Loucy (cell line): ENCODE measurements around the gene CACNB3.

Experiments used
- H2AFZ ChIP-seq: fragments of 200-600 bp; sonication (generic); 2 replicates; pipeline ENCODE4 v1.6.0; 2016; ENCODE audit warnings: antibody characterized with exemption, mild to moderate bottlenecking, low read length, moderate library complexity
- H3F3A ChIP-seq: fragments of 200-600 bp; 2 replicates; pipeline ENCODE4 v1.6.0; 2016; ENCODE audit warnings: antibody characterized with exemption, low read depth, mild to moderate bottlenecking
- H3K27me3 ChIP-seq: fragments of 200-600 bp; sonication (generic); 2 replicates; pipeline ENCODE4 v1.6.1; 2014; ENCODE audit warnings: low read length, mild to moderate bottlenecking; ENCODE audit not compliant: insufficient read depth, poor library complexity, severe bottlenecking
- H3K36me3 ChIP-seq: fragments of 200-600 bp; sonication (generic); 2 replicates; pipeline ENCODE4 v1.6.1; 2016; ENCODE audit warnings: low read length; ENCODE audit not compliant: insufficient read depth
- H3K4me1 ChIP-seq: fragments of 200-600 bp; sonication (generic); 2 replicates; pipeline ENCODE4 v1.5.1; 2014; ENCODE audit warnings: low read length, mild to moderate bottlenecking; ENCODE audit not compliant: insufficient read depth, poor library complexity, severe bottlenecking
- H3K4me2 ChIP-seq: fragments of 200-600 bp; sonication (generic); 2 replicates; pipeline ENCODE4 v1.6.0; 2014; ENCODE audit warnings: antibody characterized with exemption, low read length, low read depth, mild to moderate bottlenecking; ENCODE audit not compliant: poor library complexity, severe bottlenecking
- H3K4me3 ChIP-seq: fragments of 200-600 bp; sonication (generic); 2 replicates; pipeline ENCODE4 v1.5.1; 2014; ENCODE audit warnings: low read length, mild to moderate bottlenecking, mixed read lengths; ENCODE audit not compliant: poor library complexity, severe bottlenecking
- H3K79me2 ChIP-seq: fragments of 200-600 bp; sonication (generic); 2 replicates; pipeline ENCODE4 v1.6.1; 2014; ENCODE audit warnings: low read length; ENCODE audit not compliant: insufficient read depth
- H3K9ac ChIP-seq: fragments of 200-600 bp; sonication (generic); 2 replicates; pipeline ENCODE4 v1.6.0; 2014; ENCODE audit warnings: mild to moderate bottlenecking, low read depth, low read length, moderate library complexity; ENCODE audit not compliant: poor library complexity, severe bottlenecking
- H3K9me2 ChIP-seq: fragments of 200-600 bp; sonication (generic); replicated peaks from 2 replicates; pipeline ENCODE4 v1.6.1; 2016; ENCODE audit warnings: low read depth, low read length, mixed read lengths
- H3K9me3 ChIP-seq: fragments of 200-600 bp; sonication (generic); 2 replicates; pipeline ENCODE4 v1.6.1; 2014; ENCODE audit warnings: mild to moderate bottlenecking, antibody characterized with exemption, low read length, low read depth; ENCODE audit not compliant: insufficient read depth
- H4K20me1 ChIP-seq: fragments of 200-600 bp; sonication (generic); 2 replicates; pipeline ENCODE4 v1.6.0; 2014; ENCODE audit warnings: antibody characterized with exemption, low read length, mild to moderate bottlenecking; ENCODE audit not compliant: insufficient read depth, poor library complexity, severe bottlenecking
- CTCF ChIP-seq: fragments of 200-600 bp; sonication (generic); conservative IDR thresholded peaks from 2 replicates; pipeline ENCODE4 v1.5.1; 2014; ENCODE audit warnings: mild to moderate bottlenecking, antibody characterized with exemption, low read length
- EZH2phosphoT487 ChIP-seq: fragments of 200-600 bp; IDR thresholded peaks from 2 replicates; pipeline ENCODE4 v1.6.1; 2018; ENCODE audit warnings: antibody characterized with exemption, mild to moderate bottlenecking, moderate library complexity, borderline replicate concordance

Gene CACNB3

GRCh38 chr12:48807981-48808380 lies 10.3 kb upstream of the CACNB3 start:
- Histone ChIP-seq H3K9me2 (no peaks in the 10 kb centered on the region), H3K9me3 (no peaks in the 10 kb centered on the region), H3K36me3 (no peaks in the 10 kb centered on the region), H3K79me2 (no peaks in the 10 kb centered on the region), H3K4me3 (no peak overlapping the region), H3F3A (no peaks in the 10 kb centered on the region), H3K4me2 (no peak overlapping the region), H4K20me1 (no peaks in the 10 kb centered on the region), H3K27me3 (no peaks in the 10 kb centered on the region), H2AFZ (no peak overlapping the region), H3K9ac (no peak overlapping the region), H3K4me1 (no peaks in the 10 kb centered on the region)
- TF ChIP-seq EZH2phosphoT487: no peak
- TF ChIP-seq CTCF: no peak

- Histone ChIP-seq H2AFZ (no peak overlapping the region), H3K9me3 (no peaks in the 10 kb centered on the region)
These were observed 7.3 kb upstream of the CACNB3 start for GRCh38 chr12:48810903-48811431.

GRCh38 chr12:48811437-48812090 lies 6.7 kb upstream of the CACNB3 start:
- Histone ChIP-seq H2AFZ (no peak overlapping the region), H3K79me2 (peaks cover 8% of the 10 kb centered on the region; the same call in 1 of the 2 replicates), H3K36me3 (no peaks in the 10 kb centered on the region), H3K9me3 (no peaks in the 10 kb centered on the region), H3F3A (no peaks in the 10 kb centered on the region; the same call in 1 of the 2 replicates), H3K4me3 (no peak overlapping the region), H3K9ac (no peak overlapping the region), H4K20me1 (no peaks in the 10 kb centered on the region), H3K4me2 (no peak overlapping the region), H3K27me3 (no peaks in the 10 kb centered on the region), H3K9me2 (no peaks in the 10 kb centered on the region), H3K4me1 (peaks cover 8% of the 10 kb centered on the region)
- TF ChIP-seq EZH2phosphoT487: no peak
- no peak for TF ChIP-seq CTCF

More at GRCh38 chr12:48810903-48811431, 7.3 kb upstream of the CACNB3 start:
- Histone ChIP-seq H3K79me2 (peaks cover 2% of the 10 kb centered on the region; the same call in 1 of the 2 replicates), H3K9me2 (no peaks in the 10 kb centered on the region), H3F3A (no peaks in the 10 kb centered on the region; the same call in 1 of the 2 replicates), H3K36me3 (no peaks in the 10 kb centered on the region), H3K4me3 (no peak overlapping the region), H3K4me1 (peaks cover 2% of the 10 kb centered on the region), H3K4me2 (no peak overlapping the region), H3K27me3 (no peaks in the 10 kb centered on the region), H4K20me1 (no peaks in the 10 kb centered on the region), H3K9ac (no peak overlapping the region)
- TF ChIP-seq EZH2phosphoT487 (no peak), CTCF (no peak)
